HFFc6 (cell line): ENCODE measurements around the gene CTDSP1. TPM values are rescaled to one million over a fixed set of nuclear protein-coding genes. Genes with fewer than 3 reads are reported as not detected.

Source experiments
- DNase-seq: peaks from one replicate; pipeline ENCODE4 v3.0.0-alpha.2; 2018
- H3K27ac Mint-ChIP-seq: 2 replicates; pipeline ENCODE4 v1.8.0; 2020; ENCODE audit warnings: mild to moderate bottlenecking, mixed read lengths
- H3K27me3 Mint-ChIP-seq: 2 replicates; pipeline ENCODE4 v1.8.0; 2021; ENCODE audit warnings: mild to moderate bottlenecking, moderate library complexity, mixed read lengths; ENCODE audit not compliant: insufficient read depth
- H3K36me3 Mint-ChIP-seq: 2 replicates; pipeline ENCODE4 v1.8.0; 2021; ENCODE audit warnings: low read depth, mixed read lengths
- H3K4me1 Mint-ChIP-seq: 2 replicates; pipeline ENCODE4 v1.8.0; 2020; ENCODE audit warnings: low read depth, mixed read lengths
- H3K4me3 Mint-ChIP-seq: 2 replicates; pipeline ENCODE4 v1.8.0; 2020; ENCODE audit warnings: mild to moderate bottlenecking, moderate library complexity, mixed read lengths
- H3K9me3 Mint-ChIP-seq: 2 replicates; pipeline ENCODE4 v1.8.0; 2020; ENCODE audit warnings: mild to moderate bottlenecking, mixed read lengths
- CTCF ChIP-seq: fragments of 200-600 bp; sonication (generic); IDR thresholded peaks from 2 replicates; pipeline ENCODE4 v1.5.0; 2021; ENCODE audit warnings: antibody characterized with exemption, mild to moderate bottlenecking
- total RNA-seq, 6 experiments: library from RNA; stranded (reverse); fragmentation: NEBNext Ultra II Directional; extraction: Animal tissue kit (Norgen Biotek cat#: 25700); gene quantifications; 2 replicates in 1 of 6; 3 replicates in 5 of 6; pipeline ENCODE4 v1.2.3, GENCODE V29; 2021

Gene CTDSP1
- total RNA-seq, 6 experiments from 2014 or later: 72.0 to 82.0 (median 75.5) TPM

- Mint-ChIP-seq H3K36me3 (peaks cover 4% of the 10 kb centered on the region; the same call in 1 of the 2 replicates), H3K27me3 (no peaks in the 10 kb centered on the region; the same call in 1 of the 2 replicates), H3K27ac (peak overlapping the region; percentile 31; the same call in 1 of the 2 replicates)
These were observed 2.2 kb downstream of the CTDSP1 start for GRCh38 chr2:218401890-218402289.

GRCh38 chr2:218402491-218402901 lies 2.8 kb downstream of the CTDSP1 start:
- Mint-ChIP-seq H3K4me3 (peak overlapping the region; percentile 17), H3K9me3 (no peaks in the 10 kb centered on the region), H3K36me3 (peaks cover 4% of the 10 kb centered on the region; the same call in 1 of the 2 replicates), H3K27ac (no peak overlapping the region; the same call in 1 of the 2 replicates), H3K4me1 (peaks cover 50% of the 10 kb centered on the region), H3K27me3 (no peaks in the 10 kb centered on the region; the same call in 1 of the 2 replicates)
- DNase-seq: no peak
- TF ChIP-seq CTCF: no peak

More at GRCh38 chr2:218401890-218402289, 2.2 kb downstream of the CTDSP1 start:
- Mint-ChIP-seq H3K9me3 (no peaks in the 10 kb centered on the region), H3K4me3 (peak overlapping the region; percentile 98), H3K4me1 (peaks cover 50% of the 10 kb centered on the region)
- no peak for DNase-seq
- TF ChIP-seq CTCF: no peak

GRCh38 chr2:218402911-218403411 lies 3.3 kb downstream of the CTDSP1 start:
- Mint-ChIP-seq H3K9me3 (no peaks in the 10 kb centered on the region), H3K27ac (no peak overlapping the region), H3K27me3 (no peaks in the 10 kb centered on the region; the same call in 1 of the 2 replicates), H3K4me1 (peaks cover 50% of the 10 kb centered on the region), H3K4me3 (no peak overlapping the region), H3K36me3 (peaks cover 4% of the 10 kb centered on the region; the same call in 1 of the 2 replicates)
- DNase-seq: no peak
- no peak for TF ChIP-seq CTCF

- no peak for DNase-seq
- Mint-ChIP-seq H3K27ac (peak overlapping the region; percentile 18; the same call in 1 of the 2 replicates), H3K4me1 (peaks cover 49% of the 10 kb centered on the region), H3K27me3 (peaks cover 4% of the 10 kb centered on the region), H3K36me3 (peaks cover 4% of the 10 kb centered on the region; the same call in 1 of the 2 replicates), H3K4me3 (no peak overlapping the region), H3K9me3 (no peaks in the 10 kb centered on the region)
- no peak for TF ChIP-seq CTCF
These were observed 4.1 kb downstream of the CTDSP1 start for GRCh38 chr2:218403810-218404209.

GRCh38 chr2:218404351-218405085 lies 4.8 kb downstream of the CTDSP1 start:
- H3K27ac Mint-ChIP-seq: peak overlapping the region; percentile 76
- H3K36me3 Mint-ChIP-seq: peaks cover 4% of the 10 kb centered on the region; the same call in 1 of the 2 replicates
- DNase-seq: no peak
- H3K9me3 Mint-ChIP-seq: no peaks in the 10 kb centered on the region
- H3K27me3 Mint-ChIP-seq: peaks cover 4% of the 10 kb centered on the region
- H3K4me3 Mint-ChIP-seq: no peak overlapping the region
- peaks cover 49% of the 10 kb centered on the region for H3K4me1 Mint-ChIP-seq
- TF ChIP-seq CTCF: no peak
